SU-DHL-6 (cell line): ENCODE measurements around the gene PKD1.

Experiments used
- H2AFZ ChIP-seq: fragments of 200-600 bp; sonication (generic); 2 replicates; pipeline ENCODE4 v1.6.1; 2014; ENCODE audit warnings: low read depth, mild to moderate bottlenecking, moderate library complexity, mixed read lengths, antibody characterized with exemption, low read length; ENCODE audit not compliant: severe bottlenecking
- H3F3A ChIP-seq: fragments of 200-600 bp; shearing (Covaris generic); 2 replicates; pipeline ENCODE4 v1.6.0; 2016; ENCODE audit warnings: antibody characterized with exemption, mild to moderate bottlenecking; ENCODE audit not compliant: insufficient read depth
- H3K27ac ChIP-seq: fragments of 200-600 bp; sonication (generic); 2 replicates; pipeline ENCODE4 v1.5.1; 2016; ENCODE audit warnings: low read depth, mild to moderate bottlenecking, low read length, moderate library complexity, mixed read lengths
- H3K27me3 ChIP-seq: fragments of 200-600 bp; sonication (generic), shearing (Covaris generic); 2 replicates; pipeline ENCODE4 v1.6.0; 2014; ENCODE audit warnings: mild to moderate bottlenecking, low read length
- H3K36me3 ChIP-seq: fragments of 200-600 bp; sonication (generic); 2 replicates; pipeline ENCODE4 v1.6.1; 2014; ENCODE audit warnings: mild to moderate bottlenecking, low read length, mixed read lengths
- H3K4me2 ChIP-seq: fragments of 300-600, 200-600 bp; shearing (Covaris generic), sonication (generic); 2 replicates; pipeline ENCODE4 v1.6.0; 2014; ENCODE audit warnings: low read length, low read depth, mild to moderate bottlenecking; ENCODE audit not compliant: poor library complexity, severe bottlenecking
- H3K4me3 ChIP-seq: fragments of 200-600 bp; sonication (generic); 2 replicates; pipeline ENCODE4 v1.5.1; 2014; ENCODE audit warnings: antibody characterized with exemption, low read length, mild to moderate bottlenecking, mixed read lengths; ENCODE audit not compliant: insufficient read depth, poor library complexity, severe bottlenecking
- H3K79me2 ChIP-seq: fragments of 200-600 bp; sonication (generic); 2 replicates; pipeline ENCODE4 v1.6.1; 2014; ENCODE audit warnings: mild to moderate bottlenecking, low read length, moderate library complexity; ENCODE audit not compliant: insufficient read depth
- H3K9ac ChIP-seq: fragments of 200-600 bp; sonication (generic); 2 replicates; pipeline ENCODE4 v1.7.0; 2014; ENCODE audit warnings: mild to moderate bottlenecking, low read length
- H3K9me2 ChIP-seq: fragments of 200-600 bp; sonication (generic); replicated peaks from 2 replicates; pipeline ENCODE4 v1.6.1; 2014; ENCODE audit warnings: low read length; ENCODE audit not compliant: insufficient read depth
- H3K9me3 ChIP-seq: fragments of 200-600 bp; sonication (generic); 2 replicates; pipeline ENCODE4 v1.6.1; 2014; ENCODE audit warnings: low read length, mixed read lengths; ENCODE audit not compliant: insufficient read depth
- H4K20me1 ChIP-seq: fragments of 200-600 bp; sonication (generic); 2 replicates; pipeline ENCODE4 v1.6.1; 2014; ENCODE audit warnings: low read depth, mild to moderate bottlenecking, antibody characterized with exemption, low read length, moderate library complexity, mixed read lengths
- CTCF ChIP-seq: fragments of 200-600 bp; sonication (generic); IDR thresholded peaks from one replicate; pipeline ENCODE4 v1.5.1; 2017; ENCODE audit warnings: antibody characterized with exemption, mild to moderate bottlenecking, low read length, moderate library complexity; ENCODE audit not compliant: insufficient read depth, poor library complexity, severe bottlenecking
- EZH2phosphoT487 ChIP-seq: fragments of 200-600 bp; sonication (generic), shearing (Covaris generic); conservative IDR thresholded peaks from 2 replicates; pipeline ENCODE4 v1.6.1; 2018; ENCODE audit warnings: mild to moderate bottlenecking, antibody characterized with exemption, low read length, moderate library complexity, mixed read lengths

The PKD1 gene

GRCh38 chr16:2147378-2147777, 11.7 kb upstream of the PKD1 start:
- H3K36me3 ChIP-seq = 0 out of 2 replicates have a peak, but pooled peaks cover 3% of the 10 kb centered on the region
- H3K27me3 ChIP-seq = no peaks in the 10 kb centered on the region
- H3K9me2 ChIP-seq = no peaks in the 10 kb centered on the region
- H3K79me2 ChIP-seq = no peaks in the 10 kb centered on the region
- H3K27ac ChIP-seq = no peak overlapping the region
- no peak for TF ChIP-seq CTCF
- no peak for TF ChIP-seq EZH2phosphoT487
- no peak overlapping the region for H3K9ac ChIP-seq
- peaks cover 5% of the 10 kb centered on the region; the same call in 1 of the 2 replicates for H4K20me1 ChIP-seq
- H3K9me3 ChIP-seq = no peaks in the 10 kb centered on the region
- no peak overlapping the region for H3K4me3 ChIP-seq
- H2AFZ ChIP-seq = no peak overlapping the region
- peaks cover 37% of the 10 kb centered on the region for H3F3A ChIP-seq
- H3K4me2 ChIP-seq = no peak overlapping the region

GRCh38 chr16:2145843-2146242, 10.1 kb upstream of the PKD1 start:
- H3K27me3 ChIP-seq = no peaks in the 10 kb centered on the region
- no peaks in the 10 kb centered on the region for H3K9me3 ChIP-seq

GRCh38 chr16:2143878-2144485, 8.3 kb upstream of the PKD1 start:
- Histone ChIP-seq H3K27ac (no peak overlapping the region), H3K9ac (no peak overlapping the region), H3K27me3 (no peaks in the 10 kb centered on the region), H3K9me2 (no peaks in the 10 kb centered on the region), H3K79me2 (no peaks in the 10 kb centered on the region), H2AFZ (no peak overlapping the region), H3K4me3 (no peak overlapping the region), H3K9me3 (no peaks in the 10 kb centered on the region), H3F3A (0 out of 2 replicates have a peak, but pooled peaks cover 14% of the 10 kb centered on the region), H3K36me3 (no peaks in the 10 kb centered on the region), H3K4me2 (no peak overlapping the region), H4K20me1 (no peaks in the 10 kb centered on the region)
- no peak for TF ChIP-seq EZH2phosphoT487
- TF ChIP-seq CTCF = no peak

More at GRCh38 chr16:2145843-2146242, 10.1 kb upstream of the PKD1 start:
- no peak overlapping the region for H2AFZ ChIP-seq
- H4K20me1 ChIP-seq = no peaks in the 10 kb centered on the region
- TF ChIP-seq EZH2phosphoT487 = no peak
- no peak for TF ChIP-seq CTCF
- H3K79me2 ChIP-seq = no peaks in the 10 kb centered on the region
- no peak overlapping the region for H3K4me2 ChIP-seq
- H3K36me3 ChIP-seq = no peaks in the 10 kb centered on the region
- no peaks in the 10 kb centered on the region for H3K9me2 ChIP-seq
- H3K27ac ChIP-seq = no peak overlapping the region
- H3F3A ChIP-seq = peaks cover 28% of the 10 kb centered on the region
- H3K4me3 ChIP-seq = no peak overlapping the region
- H3K9ac ChIP-seq = no peak overlapping the region
